MCF 10A (cell line): Measurements from ENCODE around the gene RABGAP1L. TPM values are rescaled to one million over a fixed set of nuclear protein-coding genes. Genes with fewer than 3 reads are reported as not detected.

ENCODE experiments used
- BruUV-seq: library from RNA; stranded (reverse); fragments of 400-500 nt; replicated peaks from 2 replicates; lab custom pipeline; 2021; lab: Mats Ljungman, UMichigan
- CTCF ChIA-PET: fragments of 300-600 bp; sonication (Branson Sonifier 250); formaldehyde crosslinking; extraction: SDS; loops from one replicate; lab custom pipeline; 2021; ENCODE audit warnings: antibody characterized with exemption, inconsistent platforms; lab: Yijun Ruan, JAX
- POLR2A ChIA-PET: fragments of 300-600, 350-650 bp; sonication (Branson Sonifier 250); formaldehyde crosslinking; extraction: SDS; loops from one replicate; lab custom pipeline; 2020; ENCODE audit warnings: antibody characterized with exemption, inconsistent platforms; lab: Yijun Ruan, JAX
- DNase-seq: peaks from one replicate; pipeline ENCODE4 v3.0.0-alpha.2; 2018; ENCODE audit not compliant: unreplicated experiment
- H3K27ac Mint-ChIP-seq: one replicate; pipeline ENCODE4 v1.8.0; 2022; ENCODE audit warnings: mild to moderate bottlenecking, low read depth, mixed read lengths; ENCODE audit not compliant: unreplicated experiment
- H3K27me3 Mint-ChIP-seq: one replicate; pipeline ENCODE4 v1.8.0; 2022; ENCODE audit warnings: mixed read lengths; ENCODE audit not compliant: insufficient read depth, unreplicated experiment
- H3K36me3 Mint-ChIP-seq: one replicate; pipeline ENCODE4 v1.8.0; 2022; ENCODE audit warnings: mild to moderate bottlenecking, moderate library complexity, mixed read lengths; ENCODE audit not compliant: insufficient read depth, unreplicated experiment
- H3K4me1 Mint-ChIP-seq: one replicate; pipeline ENCODE4 v1.8.0; 2022; ENCODE audit warnings: mixed read lengths; ENCODE audit not compliant: insufficient read depth, unreplicated experiment
- H3K4me3 Mint-ChIP-seq: one replicate; pipeline ENCODE4 v1.8.0; 2022; ENCODE audit warnings: mild to moderate bottlenecking, moderate library complexity, mixed read lengths; ENCODE audit not compliant: unreplicated experiment
- H3K9me3 Mint-ChIP-seq: one replicate; pipeline ENCODE4 v1.8.0; 2022; ENCODE audit warnings: mixed read lengths; ENCODE audit not compliant: unreplicated experiment
- intact Hi-C: fragments of 100-400 bp; cut with micrococcal nuclease; formaldehyde crosslinking; loops from 2 replicates; pipeline ENCODE4 v1.14.1; 2022
- total RNA-seq: library from RNA; stranded (reverse); gene quantifications from 2 replicates; pipeline ENCODE4 v1.2.3, GENCODE V29; 2022
- TF ChIP-seq, protein P1 (sequence below): fragments of 200-600 bp; IDR thresholded peaks from one replicate; pipeline ENCODE4 v1.8.0; 2022; ENCODE audit warnings: antibody characterized with exemption, mild to moderate bottlenecking; ENCODE audit not compliant: unreplicated experiment

The RABGAP1L gene
- total RNA-seq, 1 experiment from 2014 or later = 18.2 TPM

DNA sequence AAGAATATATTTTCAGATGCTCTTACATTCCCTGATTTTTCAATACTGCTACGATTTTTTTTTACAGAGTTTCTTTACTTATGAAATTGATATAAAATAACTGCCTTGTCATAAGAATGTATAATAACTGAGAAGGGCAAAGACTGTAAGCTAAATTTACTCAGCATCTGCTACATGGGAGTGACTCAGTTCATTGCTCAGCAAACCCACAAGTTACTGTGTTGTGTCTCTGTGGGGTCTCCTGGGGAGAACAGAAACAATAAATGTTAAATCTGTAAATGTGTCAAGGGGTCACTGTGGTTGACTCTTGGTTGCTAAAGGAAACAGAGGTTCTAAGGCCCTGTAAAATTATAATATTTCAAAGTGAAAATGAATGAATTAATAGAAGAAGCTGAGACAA lies 630.1 kb downstream of the RABGAP1L start:
- intact Hi-C loops = no loop called here
- DNase-seq = peak; percentile 31
- Mint-ChIP-seq H3K27ac (no peak overlapping the region), H3K4me1 (peaks cover 7% of the 10 kb centered on the region), H3K9me3 (no peaks in the 10 kb centered on the region), H3K4me3 (no peak overlapping the region), H3K36me3 (no peaks in the 10 kb centered on the region), H3K27me3 (no peaks in the 10 kb centered on the region)
- TF ChIP-seq, protein P1, sequence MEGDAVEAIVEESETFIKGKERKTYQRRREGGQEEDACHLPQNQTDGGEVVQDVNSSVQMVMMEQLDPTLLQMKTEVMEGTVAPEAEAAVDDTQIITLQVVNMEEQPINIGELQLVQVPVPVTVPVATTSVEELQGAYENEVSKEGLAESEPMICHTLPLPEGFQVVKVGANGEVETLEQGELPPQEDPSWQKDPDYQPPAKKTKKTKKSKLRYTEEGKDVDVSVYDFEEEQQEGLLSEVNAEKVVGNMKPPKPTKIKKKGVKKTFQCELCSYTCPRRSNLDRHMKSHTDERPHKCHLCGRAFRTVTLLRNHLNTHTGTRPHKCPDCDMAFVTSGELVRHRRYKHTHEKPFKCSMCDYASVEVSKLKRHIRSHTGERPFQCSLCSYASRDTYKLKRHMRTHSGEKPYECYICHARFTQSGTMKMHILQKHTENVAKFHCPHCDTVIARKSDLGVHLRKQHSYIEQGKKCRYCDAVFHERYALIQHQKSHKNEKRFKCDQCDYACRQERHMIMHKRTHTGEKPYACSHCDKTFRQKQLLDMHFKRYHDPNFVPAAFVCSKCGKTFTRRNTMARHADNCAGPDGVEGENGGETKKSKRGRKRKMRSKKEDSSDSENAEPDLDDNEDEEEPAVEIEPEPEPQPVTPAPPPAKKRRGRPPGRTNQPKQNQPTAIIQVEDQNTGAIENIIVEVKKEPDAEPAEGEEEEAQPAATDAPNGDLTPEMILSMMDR = no peak
- POLR2A ChIA-PET = interaction anchor here (0.9 to 1.7 kb wide), 2 partner anchors 10 to 207 kb away, joined by 3 read pairs; no protein-coding TSS in a partner anchor
- CTCF ChIA-PET = interaction anchor here (0.9 to 1.3 kb wide), 4 partner anchors 18 to 207 kb away, joined by 3 to 4 read pairs (median 3); no protein-coding TSS in a partner anchor
- BruUV-seq = no TSS peak

DNA sequence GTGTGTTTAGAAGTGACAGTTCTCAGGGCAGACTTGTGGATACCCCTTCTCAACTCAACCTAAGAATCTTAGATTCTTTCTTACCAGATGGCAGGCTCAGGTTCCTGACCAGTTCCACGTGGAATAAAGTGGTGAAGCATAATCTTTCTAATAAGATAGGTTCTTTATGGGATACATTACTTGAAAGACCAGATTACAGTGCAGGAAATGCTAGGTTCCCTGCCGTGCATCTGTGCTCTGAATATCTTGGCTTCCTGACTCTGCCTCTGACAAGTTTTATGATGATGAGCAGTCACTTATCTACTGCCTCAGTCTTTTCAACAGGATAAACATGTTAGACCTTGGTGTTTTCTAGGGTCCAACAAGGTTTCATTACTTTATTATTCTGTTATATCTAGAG lies 632.5 kb downstream of the RABGAP1L start:
- Mint-ChIP-seq H3K9me3 (no peaks in the 10 kb centered on the region), H3K4me1 (peaks cover 16% of the 10 kb centered on the region), H3K27me3 (no peaks in the 10 kb centered on the region), H3K4me3 (no peak overlapping the region), H3K27ac (no peak overlapping the region), H3K36me3 (no peaks in the 10 kb centered on the region)
- no TSS peak for BruUV-seq
- TF ChIP-seq, protein P1 = no peak
- ChIA-PET CTCF (interaction anchor here (0.6 to 1.2 kb wide), 5 partner anchors 15 to 790 kb away, joined by 3 to 6 read pairs (median 3); no protein-coding TSS in a partner anchor), POLR2A (interaction anchor here (0.6 kb wide), 1 partner anchor 388 kb away, joined by 3 read pairs; no protein-coding TSS in a partner anchor)
- DNase-seq = no peak
- intact Hi-C loops = no loop called here

- TF ChIP-seq, protein P1 = no peak
- ChIA-PET POLR2A (interaction anchor here (0.6 to 1.2 kb wide), 3 partner anchors 72 to 204 kb away, joined by 3 to 7 read pairs (median 3); no protein-coding TSS in a partner anchor), CTCF (interaction anchor here (0.8 to 1.9 kb wide), 4 partner anchors 11 to 184 kb away, joined by 3 to 13 read pairs (median 3); no protein-coding TSS in a partner anchor)
- no peak for DNase-seq
- no peak overlapping the region for H3K27ac Mint-ChIP-seq
- no peaks in the 10 kb centered on the region for H3K9me3 Mint-ChIP-seq
- no TSS peak for BruUV-seq
- H3K27me3 Mint-ChIP-seq = no peaks in the 10 kb centered on the region
- H3K36me3 Mint-ChIP-seq = no peaks in the 10 kb centered on the region
- H3K4me1 Mint-ChIP-seq = peaks cover 9% of the 10 kb centered on the region
- intact Hi-C loops = no loop called here
- no peak overlapping the region for H3K4me3 Mint-ChIP-seq
These were observed 635.5 kb downstream of the RABGAP1L start for GRCh38 chr1:174794861-174795260.

DNA sequence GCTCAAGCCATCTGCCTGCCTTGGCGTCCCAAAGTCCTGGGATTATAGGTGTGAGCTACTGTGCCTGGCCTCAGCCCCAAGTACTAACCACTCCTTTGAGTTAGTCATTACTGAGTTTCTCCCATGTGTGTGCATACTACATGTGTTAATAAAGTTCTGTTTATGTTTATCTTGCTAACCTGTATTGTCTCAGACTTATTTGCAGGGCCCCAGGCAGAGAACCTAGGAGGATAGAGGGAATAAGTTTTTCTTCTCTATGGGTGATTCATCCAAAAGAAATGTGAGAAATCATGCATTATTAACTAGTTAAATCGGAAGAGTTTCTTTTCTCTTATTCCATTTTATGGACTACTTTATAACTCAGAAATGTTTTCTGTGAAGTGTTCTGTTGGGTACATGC lies 636.5 kb downstream of the RABGAP1L start:
- TF ChIP-seq, protein P1 = no peak
- Mint-ChIP-seq H3K36me3 (no peaks in the 10 kb centered on the region), H3K4me1 (peaks cover 9% of the 10 kb centered on the region), H3K9me3 (no peaks in the 10 kb centered on the region), H3K4me3 (no peak overlapping the region), H3K27me3 (no peaks in the 10 kb centered on the region), H3K27ac (no peak overlapping the region)
- BruUV-seq = no TSS peak
- intact Hi-C loops = no loop called here
- DNase-seq = peak; percentile 47
- ChIA-PET CTCF (interaction anchor here (0.6 to 1.2 kb wide), 4 partner anchors 12 to 234 kb away, joined by 3 to 4 read pairs (median 4); no protein-coding TSS in a partner anchor), POLR2A (interaction anchor here (1.0 to 1.2 kb wide), 2 partner anchors 166 to 203 kb away, joined by 3 to 7 read pairs; no protein-coding TSS in a partner anchor)
